H1 (cell line): ENCODE data around the gene KIAA1671.

ENCODE experiments used
- CHD2 ChIP-seq: IDR thresholded peaks from 2 replicates; pipeline ENCODE4 v1.6.1; 2012; ENCODE audit warnings: low read length, improper control_type of control experiment
- PHF8 ChIP-seq: fragments of 200-600 bp; sonication (generic); conservative IDR thresholded peaks from 2 replicates; pipeline ENCODE4 v1.7.1; 2012; ENCODE audit warnings: low read depth, mild to moderate bottlenecking, inconsistent platforms, low read length, moderate library complexity
- POLR2A ChIP-seq, 2 experiments: IDR thresholded peaks; 1 replicate in 1 of 2; 2 replicates in 1 of 2; pipeline ENCODE4 v1.6.1; 2011; ENCODE audit warnings: low read depth in 2 of 2, low read length in 2 of 2, mild to moderate bottlenecking in 2 of 2; ENCODE audit errors: control extremely low read depth in 1 of 2
- POLR2AphosphoS5 ChIP-seq: IDR thresholded peaks from 2 replicates; pipeline ENCODE4 v1.6.1; 2011; ENCODE audit warnings: low read depth, low read length
- SIN3A ChIP-seq, 2 experiments: IDR thresholded peaks in 1 of 2; conservative IDR thresholded peaks in 1 of 2; 2 replicates each; pipeline ENCODE4 v1.6.1; 2011 to 2012; ENCODE audit warnings: low read length in 2 of 2, improper control_type of control experiment in 1 of 2, low read depth in 1 of 2, mild to moderate bottlenecking in 1 of 2
- TBP ChIP-seq: IDR thresholded peaks from 2 replicates; pipeline ENCODE4 v1.6.1; 2011; ENCODE audit warnings: low read depth, low read length, improper control_type of control experiment

GRCh38 chr22:25038771-25039170, 86.3 kb downstream of the KIAA1671 start:
- TF ChIP-seq PHF8 (no peak), TBP (no peak), SIN3A (conservative IDR thresholded peaks at IDR 0.05 in 1 of 2, IDR thresholded peaks at IDR 0.05 in 1 of 2; ENCODE audit: low read depth in 1 of 2, low read length in 2 of 2) (no peak), POLR2A (IDR thresholded peaks at IDR 0.05; ENCODE audit: control extremely low read depth in 1 of 2, low read depth in 2 of 2, low read length in 2 of 2) (no peak), POLR2AphosphoS5 (no peak), CHD2 (no peak)
